GM12878 (cell line): ENCODE results near the gene EIF4E2. TPM values are rescaled to one million over a fixed set of nuclear protein-coding genes. Genes with fewer than 3 reads are reported as not detected.

Source experiments
- ATAC-seq: fragments of 200-7000 bp; cut with Tn5 transposase; 3 replicates; pipeline ENCODE4 v1.9.1; 2020; ENCODE audit warnings: mild to moderate bottlenecking, moderate library complexity
- BruUV-seq: library from RNA; stranded (reverse); fragments of 400-500 nt; replicated peaks from 2 replicates; lab custom pipeline; 2021; lab: Mats Ljungman, UMichigan
- CTCF ChIA-PET: fragments of 300-600 bp; sonication (Branson Sonifier 250); formaldehyde crosslinking; extraction: SDS; loops from one replicate; lab custom pipeline; 2021; ENCODE audit warnings: inconsistent platforms; lab: Yijun Ruan, JAX
- POLR2A ChIA-PET: fragments of 350-600 bp; formaldehyde crosslinking; extraction: SDS; loops from one replicate; lab custom pipeline; 2021; ENCODE audit warnings: inconsistent platforms; lab: Charles Lee
- RAD21 ChIA-PET: fragments of 300-600 bp; sonication (Branson Sonifier 250); formaldehyde crosslinking; loops from one replicate; lab custom pipeline; 2023; ENCODE audit warnings: antibody characterized with exemption; ENCODE audit not compliant: unreplicated experiment; lab: Charles Lee
- SMC1A ChIA-PET: fragments of 300-600 bp; sonication (Branson Sonifier 250); formaldehyde crosslinking; loops from one replicate; lab custom pipeline; 2023; ENCODE audit not compliant: unreplicated experiment, uncharacterized antibody; lab: Charles Lee
- DNase-seq: peaks from one replicate; pipeline ENCODE4 v3.0.0-alpha.2; 2011; ENCODE audit warnings: low read depth, low spot score
- FAIRE-seq: peaks from 3 replicates; lab custom pipeline; 2011; peaks lifted over from hg19 to GRCh38; lab: Jason Lieb, UNC
- H2AFZ ChIP-seq: 2 replicates; pipeline ENCODE4 v1.6.0; 2011; ENCODE audit warnings: low read depth, low read length, control low read depth; ENCODE audit not compliant: control insufficient read depth
- H3K27ac ChIP-seq: 2 replicates; pipeline ENCODE4 v1.5.1; 2011; ENCODE audit warnings: control low read depth; ENCODE audit not compliant: control insufficient read depth, insufficient read depth
- H3K27me3 ChIP-seq, 2 experiments: replicated peaks in 1 of 2; 2 replicates each; pipeline versions ENCODE4 v1.6.0 to v1.6.1; 2011; ENCODE audit warnings: low read length in 1 of 2; ENCODE audit not compliant: control insufficient read depth in 2 of 2, insufficient read depth in 2 of 2
- H3K36me3 ChIP-seq, 2 experiments: 2 replicates each; pipeline ENCODE4 v1.5.1; 2011; ENCODE audit warnings: low read length in 1 of 2; ENCODE audit not compliant: control insufficient read depth in 2 of 2, insufficient read depth in 2 of 2
- H3K4me1 ChIP-seq: 2 replicates; pipeline ENCODE4 v1.6.1; 2011; ENCODE audit warnings: mild to moderate bottlenecking, low read length, moderate library complexity, mixed read lengths; ENCODE audit not compliant: control insufficient read depth, insufficient read depth
- H3K4me2 ChIP-seq: 2 replicates; pipeline ENCODE4 v1.6.0; 2011; ENCODE audit warnings: control low read depth; ENCODE audit not compliant: control insufficient read depth, insufficient read depth
- H3K4me3 ChIP-seq: fragments of 200-600 bp; sonication (generic); 2 replicates; pipeline ENCODE4 v1.5.1; 2016
- H3K79me2 ChIP-seq: 2 replicates; pipeline ENCODE4 v1.6.0; 2011; ENCODE audit warnings: low read length; ENCODE audit not compliant: control insufficient read depth, insufficient read depth
- H3K9ac ChIP-seq: 2 replicates; pipeline ENCODE4 v1.8.0; 2011; ENCODE audit warnings: low read length, control low read depth, mixed read lengths; ENCODE audit not compliant: control insufficient read depth, insufficient read depth
- H3K9me3 ChIP-seq: replicated peaks from 3 replicates; pipeline ENCODE4 v1.5.1; 2011; ENCODE audit warnings: mild to moderate bottlenecking, low read length; ENCODE audit not compliant: control insufficient read depth, insufficient read depth
- H4K20me1 ChIP-seq: 2 replicates; pipeline ENCODE4 v1.6.0; 2011; ENCODE audit not compliant: control insufficient read depth, insufficient read depth
- BMI1 ChIP-seq: fragments of 450-650 bp; IDR thresholded peaks from 2 replicates; pipeline ENCODE4 v1.6.1; 2016; ENCODE audit warnings: mild to moderate bottlenecking, moderate library complexity, borderline replicate concordance
- CHD4 ChIP-seq: fragments of 200-600 bp; sonication (generic); IDR thresholded peaks from 2 replicates; pipeline ENCODE4 v1.6.1; 2016; ENCODE audit warnings: mild to moderate bottlenecking
- CREB1 ChIP-seq: IDR thresholded peaks from 2 replicates; pipeline ENCODE4 v1.6.1; 2012; ENCODE audit warnings: low read depth, mild to moderate bottlenecking, inconsistent platforms
- CREM ChIP-seq: IDR thresholded peaks from 2 replicates; pipeline ENCODE4 v1.6.1; 2014; ENCODE audit warnings: antibody characterized with exemption, low read depth
- EGR1 ChIP-seq, 2 experiments: IDR thresholded peaks; 1 replicate in 1 of 2; 2 replicates in 1 of 2; pipeline ENCODE4 v1.6.1; 2011 to 2012; ENCODE audit warnings: low read depth in 2 of 2, low read length in 2 of 2, borderline replicate concordance in 1 of 2, mild to moderate bottlenecking in 1 of 2, moderate library complexity in 1 of 2
- IRF4 ChIP-seq: IDR thresholded peaks from 2 replicates; pipeline ENCODE4 v1.6.1; 2011; ENCODE audit warnings: low read depth, low read length
- PAX8 ChIP-seq: fragments of 450-650 bp; IDR thresholded peaks from 2 replicates; pipeline ENCODE4 v1.6.1; 2017; ENCODE audit warnings: mild to moderate bottlenecking, moderate library complexity
- POLR2AphosphoS5 ChIP-seq: IDR thresholded peaks from 2 replicates; pipeline ENCODE4 v1.6.1; 2011; ENCODE audit warnings: mild to moderate bottlenecking, low read length, inconsistent platforms
- RAD51 ChIP-seq: fragments of 450-650 bp; IDR thresholded peaks from 2 replicates; pipeline ENCODE4 v1.6.1; 2016; ENCODE audit warnings: moderate library complexity, mild to moderate bottlenecking, inconsistent platforms
- SMAD5 ChIP-seq: IDR thresholded peaks from 2 replicates; pipeline ENCODE4 v1.6.1; 2016; ENCODE audit warnings: antibody characterized with exemption, low read depth
- SUZ12 ChIP-seq: fragments of 200-600 bp; sonication (generic); IDR thresholded peaks from one replicate; pipeline ENCODE4 v1.6.1; 2018; ENCODE audit warnings: antibody characterized with exemption, mild to moderate bottlenecking; ENCODE audit not compliant: unreplicated experiment
- WGBS: methylation state at CpG from one replicate; pipeline ENCODE4 v1.1.6; 2016; ENCODE audit warnings: low lambda C conversion rate; ENCODE audit not compliant: insufficient replicate concordance, insufficient coverage; ENCODE audit errors: missing lambda C conversion rate; 5-methylcytosine and 5-hydroxymethylcytosine counted together
- in situ Hi-C: fragments of 300-500 bp; cut with MboI; formaldehyde crosslinking; loops from 9 replicates; pipeline ENCODE4 v1.14.3; 2018; ENCODE audit warnings: mixed read lengths
- intact Hi-C: fragments of 100-400 bp; cut with micrococcal nuclease; formaldehyde crosslinking; loops from one replicate; pipeline ENCODE4 v1.14.2; 2022; ENCODE audit not compliant: unreplicated experiment
- polyA plus RNA-seq, 11 experiments: library from polyadenylated mRNA; depleted of rRNA in 4 of 11; unstranded in 6 of 11; stranded (reverse) in 5 of 11; fragments of >200 nt; fragmentation: Nextera tagmentation in 4 of 11; fragmentation: Illumina TruSeq in 1 of 11; extraction: Ambion mirVana in 4 of 11; extraction: Trizol in 1 of 11; gene quantifications; 1 replicate in 1 of 11; 2 replicates in 10 of 11; pipeline versions ENCODE4 v1.2.1 to v1.2.3, GENCODE V29; 2011 to 2016; ENCODE audit warnings: inconsistent platforms in 2 of 11, missing spikeins in 2 of 11, low read depth in 1 of 11
- total RNA-seq, 4 experiments: library from RNA; depleted of rRNA in 3 of 4; stranded (reverse); fragments of >200 nt in 3 of 4; fragmentation: Illumina TruSeq in 1 of 4; extraction: Trizol in 1 of 4; gene quantifications; 2 replicates each; pipeline versions ENCODE4 v1.2.1 to v1.2.3, GENCODE V29; 2013 to 2021
- TF ChIP-seq, protein P1 (sequence below): IDR thresholded peaks from 2 replicates; pipeline ENCODE4 v1.6.1; 2012; ENCODE audit warnings: mild to moderate bottlenecking, low read depth, low read length
- TF ChIP-seq, protein P2 (sequence below): fragments of 450-650 bp; conservative IDR thresholded peaks from 2 replicates; pipeline ENCODE4 v1.6.1; 2017; ENCODE audit warnings: mild to moderate bottlenecking, moderate library complexity
- TF ChIP-seq, protein P3 (sequence below): fragments of 450-650 bp; IDR thresholded peaks from 2 replicates; pipeline ENCODE4 v1.6.1; 2016; ENCODE audit warnings: mild to moderate bottlenecking

EIF4E2 gene
- total and polyA plus RNA-seq, 10 of the 15 experiments (the other 5 are each of a cell fraction or from before 2014, with no cell fraction given) = 56.1 to 158 (median 110) TPM

GRCh38 chr2:232502511-232502910 lies 48.0 kb upstream of the EIF4E2 start (continued):
- TF ChIP-seq BMI1 (no peak), POLR2AphosphoS5 (no peak)

GRCh38 chr2:232502911-232503808 lies 47.3 kb upstream of the EIF4E2 start:
- H3K36me3 ChIP-seq = no peaks in the 10 kb centered on the region
- BruUV-seq = no TSS peak
- in situ Hi-C loops = no loop called here
- intact Hi-C loops = no loop called here
- POLR2A ChIA-PET = no interaction called here
- DNase-seq = no peak
- H2AFZ ChIP-seq = no peak overlapping the region
- no peak; the same call in 2 of the 3 replicates for ATAC-seq
- H3K27ac ChIP-seq = no peak overlapping the region
- 9% methylated on average over 55 of the region's 75 CpGs for WGBS
- no peaks in the 10 kb centered on the region for H3K4me1 ChIP-seq
- H3K4me2 ChIP-seq = no peak overlapping the region
- no peaks in the 10 kb centered on the region for H4K20me1 ChIP-seq
- RAD21 ChIA-PET = no interaction called here
- no peak overlapping the region for H3K9ac ChIP-seq
- peaks cover 5 to 12% of the 10 kb centered on the region in 2 experiments for H3K27me3 ChIP-seq
- H3K79me2 ChIP-seq = no peaks in the 10 kb centered on the region
- no peaks in the 10 kb centered on the region for H3K9me3 ChIP-seq
- H3K4me3 ChIP-seq = no peak overlapping the region
- no peak for FAIRE-seq
- CTCF ChIA-PET = no interaction called here
- SMC1A ChIA-PET = no interaction called here
- no peak for TF ChIP-seq RAD51
- peak; percentile 73 for TF ChIP-seq CREB1
- TF ChIP-seq IRF4 = no peak
- TF ChIP-seq, protein P1, sequence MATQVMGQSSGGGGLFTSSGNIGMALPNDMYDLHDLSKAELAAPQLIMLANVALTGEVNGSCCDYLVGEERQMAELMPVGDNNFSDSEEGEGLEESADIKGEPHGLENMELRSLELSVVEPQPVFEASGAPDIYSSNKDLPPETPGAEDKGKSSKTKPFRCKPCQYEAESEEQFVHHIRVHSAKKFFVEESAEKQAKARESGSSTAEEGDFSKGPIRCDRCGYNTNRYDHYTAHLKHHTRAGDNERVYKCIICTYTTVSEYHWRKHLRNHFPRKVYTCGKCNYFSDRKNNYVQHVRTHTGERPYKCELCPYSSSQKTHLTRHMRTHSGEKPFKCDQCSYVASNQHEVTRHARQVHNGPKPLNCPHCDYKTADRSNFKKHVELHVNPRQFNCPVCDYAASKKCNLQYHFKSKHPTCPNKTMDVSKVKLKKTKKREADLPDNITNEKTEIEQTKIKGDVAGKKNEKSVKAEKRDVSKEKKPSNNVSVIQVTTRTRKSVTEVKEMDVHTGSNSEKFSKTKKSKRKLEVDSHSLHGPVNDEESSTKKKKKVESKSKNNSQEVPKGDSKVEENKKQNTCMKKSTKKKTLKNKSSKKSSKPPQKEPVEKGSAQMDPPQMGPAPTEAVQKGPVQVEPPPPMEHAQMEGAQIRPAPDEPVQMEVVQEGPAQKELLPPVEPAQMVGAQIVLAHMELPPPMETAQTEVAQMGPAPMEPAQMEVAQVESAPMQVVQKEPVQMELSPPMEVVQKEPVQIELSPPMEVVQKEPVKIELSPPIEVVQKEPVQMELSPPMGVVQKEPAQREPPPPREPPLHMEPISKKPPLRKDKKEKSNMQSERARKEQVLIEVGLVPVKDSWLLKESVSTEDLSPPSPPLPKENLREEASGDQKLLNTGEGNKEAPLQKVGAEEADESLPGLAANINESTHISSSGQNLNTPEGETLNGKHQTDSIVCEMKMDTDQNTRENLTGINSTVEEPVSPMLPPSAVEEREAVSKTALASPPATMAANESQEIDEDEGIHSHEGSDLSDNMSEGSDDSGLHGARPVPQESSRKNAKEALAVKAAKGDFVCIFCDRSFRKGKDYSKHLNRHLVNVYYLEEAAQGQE = no peak
- TF ChIP-seq SUZ12 = no peak
- TF ChIP-seq, protein P2, sequence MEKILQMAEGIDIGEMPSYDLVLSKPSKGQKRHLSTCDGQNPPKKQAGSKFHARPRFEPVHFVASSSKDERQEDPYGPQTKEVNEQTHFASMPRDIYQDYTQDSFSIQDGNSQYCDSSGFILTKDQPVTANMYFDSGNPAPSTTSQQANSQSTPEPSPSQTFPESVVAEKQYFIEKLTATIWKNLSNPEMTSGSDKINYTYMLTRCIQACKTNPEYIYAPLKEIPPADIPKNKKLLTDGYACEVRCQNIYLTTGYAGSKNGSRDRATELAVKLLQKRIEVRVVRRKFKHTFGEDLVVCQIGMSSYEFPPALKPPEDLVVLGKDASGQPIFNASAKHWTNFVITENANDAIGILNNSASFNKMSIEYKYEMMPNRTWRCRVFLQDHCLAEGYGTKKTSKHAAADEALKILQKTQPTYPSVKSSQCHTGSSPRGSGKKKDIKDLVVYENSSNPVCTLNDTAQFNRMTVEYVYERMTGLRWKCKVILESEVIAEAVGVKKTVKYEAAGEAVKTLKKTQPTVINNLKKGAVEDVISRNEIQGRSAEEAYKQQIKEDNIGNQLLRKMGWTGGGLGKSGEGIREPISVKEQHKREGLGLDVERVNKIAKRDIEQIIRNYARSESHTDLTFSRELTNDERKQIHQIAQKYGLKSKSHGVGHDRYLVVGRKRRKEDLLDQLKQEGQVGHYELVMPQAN = no peak
- TF ChIP-seq, protein P3, sequence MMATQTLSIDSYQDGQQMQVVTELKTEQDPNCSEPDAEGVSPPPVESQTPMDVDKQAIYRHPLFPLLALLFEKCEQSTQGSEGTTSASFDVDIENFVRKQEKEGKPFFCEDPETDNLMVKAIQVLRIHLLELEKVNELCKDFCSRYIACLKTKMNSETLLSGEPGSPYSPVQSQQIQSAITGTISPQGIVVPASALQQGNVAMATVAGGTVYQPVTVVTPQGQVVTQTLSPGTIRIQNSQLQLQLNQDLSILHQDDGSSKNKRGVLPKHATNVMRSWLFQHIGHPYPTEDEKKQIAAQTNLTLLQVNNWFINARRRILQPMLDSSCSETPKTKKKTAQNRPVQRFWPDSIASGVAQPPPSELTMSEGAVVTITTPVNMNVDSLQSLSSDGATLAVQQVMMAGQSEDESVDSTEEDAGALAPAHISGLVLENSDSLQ = no peak
- no peak for TF ChIP-seq SMAD5
- TF ChIP-seq EGR1 (IDR thresholded peaks at IDR 0.05; ENCODE audit: borderline replicate concordance in 1 of 2, low read depth in 2 of 2, low read length in 2 of 2) = peak in 1 of 2 experiments; percentile 66; a peak in 2 of 3 replicates
- TF ChIP-seq PAX8 = no peak
- TF ChIP-seq CREM = 0 out of 2 replicates have a peak, but pooled peaks have one; percentile 18
- TF ChIP-seq CHD4 = no peak
